Renal cortex interstitium (tissue), 11 donors: ENCODE results near the gene DNTT. TPM values are rescaled to one million over a fixed set of nuclear protein-coding genes. Genes with fewer than 3 reads are reported as not detected.

Source experiments
- DNase-seq, 11 donors: peaks; one replicate each; pipeline ENCODE4 v3.0.0-alpha.2; 2013; ENCODE audit warnings: low read depth in 9 of 11, low spot score in 4 of 11; ENCODE audit errors: extremely low read depth in 1 of 11
- polyA plus RNA-seq, 3 donors: library from polyadenylated mRNA; unstranded; fragments of 120-200 nt; gene quantifications; one replicate each; pipeline ENCODE4 v1.2.1, GENCODE V29; 2013; ENCODE audit not compliant: insufficient read length in 3 of 3

DNTT gene
- polyA plus RNA-seq, 3 donors, result 0.09 to 0.22 (median 0.20) TPM

GRCh38 chr10:96334616-96335526, 30.6 kb downstream of the DNTT start:
- DNase-seq, result peak in 8 of 11 donors; percentile 15 to 30 (median 22)

- DNase-seq, result no peak
Measured at GRCh38 chr10:96337106-96337505, 32.9 kb downstream of the DNTT start.

GRCh38 chr10:96338279-96338925, 34.2 kb downstream of the DNTT start:
- DNase-seq, result no peak

- no peak for DNase-seq
Measured at GRCh38 chr10:96339383-96339782, 35.1 kb downstream of the DNTT start.

- DNase-seq, result peak; percentile 25 to 65 (median 47)
Measured at GRCh38 chr10:96339956-96340904, 36.0 kb downstream of the DNTT start.

GRCh38 chr10:96341219-96342182, 37.3 kb downstream of the DNTT start:
- DNase-seq, result no peak

- DNase-seq, result no peak
Measured at GRCh38 chr10:96342402-96342801, 38.2 kb downstream of the DNTT start.

GRCh38 chr10:96344178-96344577, 39.9 kb downstream of the DNTT start:
- no peak for DNase-seq

GRCh38 chr10:96345222-96345621, 41.0 kb downstream of the DNTT start:
- no peak for DNase-seq

- no peak for DNase-seq
Measured at GRCh38 chr10:96346295-96346694, 42.1 kb downstream of the DNTT start.

- no peak for DNase-seq
Measured at GRCh38 chr10:96352027-96352426, 47.8 kb downstream of the DNTT start.

GRCh38 chr10:96352582-96352981, 48.3 kb downstream of the DNTT start:
- no peak for DNase-seq

- DNase-seq, result no peak
Measured at GRCh38 chr10:96357038-96357620, 52.9 kb downstream of the DNTT start.

GRCh38 chr10:96358851-96359540, 54.8 kb downstream of the DNTT start, which contains the start of gene OPALIN:
OPALIN (minus strand) TSS chr10:96359002; CDS start chr10:96358896, 106 bp downstream.
- no peak for DNase-seq

- DNase-seq, result no peak
Measured at GRCh38 chr10:96359616-96360015, 55.4 kb downstream of the DNTT start.

- DNase-seq, result no peak
Measured at GRCh38 chr10:96360331-96360730, 56.1 kb downstream of the DNTT start.

GRCh38 chr10:96360766-96361165, 56.5 kb downstream of the DNTT start:
- DNase-seq, result no peak
